Cardiac muscle cell (in vitro differentiated cells and primary cell): Measurements from ENCODE around the gene POLR3C. TPM values are rescaled to one million over a fixed set of nuclear protein-coding genes. Genes with fewer than 3 reads are reported as not detected.
"Not testable (repeated sequence)": the region's sequence is repeated elsewhere in the genome, so short reads cannot be mapped to it uniquely, and the experiment has no call there.

ENCODE experiments used
- DNase-seq, 2 donors: peaks; one replicate each; pipeline versions ENCODE4 v3.0.0 to v3.0.0-alpha.2; 2010 to 2017; ENCODE audit warnings: low read depth in 1 of 2, low spot score in 1 of 2
- H3K27ac ChIP-seq: fragments of 200-600 bp; sonication (generic); 2 replicates; pipeline ENCODE4 v1.5.1; 2016
- H3K27me3 ChIP-seq: fragments of 200-600 bp; sonication (generic); 2 replicates; pipeline ENCODE4 v1.6.0; 2016; ENCODE audit warnings: control low read depth
- H3K36me3 ChIP-seq: fragments of 200-600 bp; sonication (generic); 2 replicates; pipeline ENCODE4 v1.5.1; 2016; ENCODE audit warnings: control low read depth
- H3K4me1 ChIP-seq: fragments of 200-600 bp; sonication (generic); 2 replicates; pipeline ENCODE4 v1.8.1; 2017; ENCODE audit warnings: low read depth, mild to moderate bottlenecking, mixed run types
- H3K4me3 ChIP-seq: fragments of 200-600 bp; sonication (generic); 2 replicates; pipeline ENCODE4 v1.5.1; 2016; ENCODE audit warnings: mild to moderate bottlenecking
- H3K9me3 ChIP-seq: fragments of 200-600 bp; sonication (generic); 2 replicates; pipeline ENCODE4 v1.5.1; 2017; ENCODE audit warnings: low read depth, mild to moderate bottlenecking, control low read depth
- CTCF ChIP-seq: IDR thresholded peaks from 2 replicates; pipeline ENCODE4 v1.5.1; 2012; ENCODE audit warnings: low read depth, mild to moderate bottlenecking, low read length
- polyA plus RNA-seq: library from polyadenylated mRNA; unstranded; fragments of >200 nt; fragmentation: Nextera tagmentation; extraction: Ambion mirVana; gene quantifications from 2 replicates; pipeline ENCODE4 v1.2.1, GENCODE V29; 2016
- total RNA-seq: library from RNA; depleted of rRNA; stranded (reverse); fragments of >200 nt; gene quantifications from 2 replicates; pipeline ENCODE4 v1.2.3, GENCODE V29; 2016

The POLR3C gene
- total and polyA plus RNA-seq, 2 experiments from 2014 or later = 31.4 to 33.2 TPM

- Histone ChIP-seq H3K4me1 (peaks cover 4% of the 10 kb centered on the region), H3K27ac (no peak overlapping the region), H3K36me3 (peaks cover 58% of the 10 kb centered on the region), H3K4me3 (no peak overlapping the region), H3K27me3 (no peaks in the 10 kb centered on the region), H3K9me3 (no peaks in the 10 kb centered on the region)
- TF ChIP-seq CTCF = no peak
- DNase-seq = no peak
Observed at GRCh38 chr1:145828367-145829026, 4.5 kb downstream of the POLR3C start.

GRCh38 chr1:145830810-145831209 lies 6.8 kb downstream of the POLR3C start:
- H3K27me3 ChIP-seq, H3K9me3 ChIP-seq, H3K27ac ChIP-seq, DNase-seq, H3K4me3 ChIP-seq, H3K4me1 ChIP-seq: not testable (repeated sequence)
- H3K36me3 ChIP-seq = peaks cover 71% of the 10 kb centered on the region

GRCh38 chr1:145837656-145838055 lies 13.7 kb downstream of the POLR3C start:
- Histone ChIP-seq H3K4me1 (no peaks in the 10 kb centered on the region), H3K9me3 (no peaks in the 10 kb centered on the region), H3K4me3 (no peak overlapping the region), H3K27ac (no peak overlapping the region), H3K27me3 (no peaks in the 10 kb centered on the region), H3K36me3 (peaks cover 82% of the 10 kb centered on the region)
- DNase-seq = no peak
- no peak for TF ChIP-seq CTCF

GRCh38 chr1:145843031-145843430 lies 19.0 kb downstream of the POLR3C start:
- no peak for DNase-seq
- no peaks in the 10 kb centered on the region for H3K9me3 ChIP-seq
- peaks cover 3% of the 10 kb centered on the region for H3K4me1 ChIP-seq
- no peak for TF ChIP-seq CTCF
- H3K27me3 ChIP-seq = no peaks in the 10 kb centered on the region
- no peak overlapping the region for H3K27ac ChIP-seq
- H3K36me3 ChIP-seq = peaks cover 43% of the 10 kb centered on the region
- H3K4me3 ChIP-seq = no peak overlapping the region

DNA sequence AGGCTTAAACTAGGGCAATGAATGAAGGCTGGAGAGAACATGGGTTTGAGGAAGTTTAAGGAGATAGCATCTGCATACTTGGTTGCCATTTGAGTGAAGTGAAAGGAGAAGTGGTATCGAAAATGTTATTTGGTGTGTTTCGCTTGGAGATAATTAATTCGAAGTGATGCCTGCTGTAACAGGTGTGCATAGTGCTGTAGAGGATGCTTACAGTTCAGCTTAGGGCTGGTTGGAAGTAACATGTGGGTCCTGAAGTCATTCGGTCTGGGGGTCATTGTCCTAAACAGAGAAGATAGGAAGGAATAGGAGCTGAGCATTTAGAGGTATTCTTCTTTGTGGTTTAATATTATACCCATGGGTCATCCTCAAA lies 21.1 kb downstream of the POLR3C start:
- no peaks in the 10 kb centered on the region for H3K27me3 ChIP-seq
- H3K27ac ChIP-seq = no peak overlapping the region
- H3K36me3 ChIP-seq = peaks cover 34% of the 10 kb centered on the region
- peak overlapping the region; percentile 37 for H3K4me3 ChIP-seq
- no peaks in the 10 kb centered on the region for H3K9me3 ChIP-seq
- peaks cover 3% of the 10 kb centered on the region for H3K4me1 ChIP-seq
- TF ChIP-seq CTCF = no peak
- no peak for DNase-seq

DNA sequence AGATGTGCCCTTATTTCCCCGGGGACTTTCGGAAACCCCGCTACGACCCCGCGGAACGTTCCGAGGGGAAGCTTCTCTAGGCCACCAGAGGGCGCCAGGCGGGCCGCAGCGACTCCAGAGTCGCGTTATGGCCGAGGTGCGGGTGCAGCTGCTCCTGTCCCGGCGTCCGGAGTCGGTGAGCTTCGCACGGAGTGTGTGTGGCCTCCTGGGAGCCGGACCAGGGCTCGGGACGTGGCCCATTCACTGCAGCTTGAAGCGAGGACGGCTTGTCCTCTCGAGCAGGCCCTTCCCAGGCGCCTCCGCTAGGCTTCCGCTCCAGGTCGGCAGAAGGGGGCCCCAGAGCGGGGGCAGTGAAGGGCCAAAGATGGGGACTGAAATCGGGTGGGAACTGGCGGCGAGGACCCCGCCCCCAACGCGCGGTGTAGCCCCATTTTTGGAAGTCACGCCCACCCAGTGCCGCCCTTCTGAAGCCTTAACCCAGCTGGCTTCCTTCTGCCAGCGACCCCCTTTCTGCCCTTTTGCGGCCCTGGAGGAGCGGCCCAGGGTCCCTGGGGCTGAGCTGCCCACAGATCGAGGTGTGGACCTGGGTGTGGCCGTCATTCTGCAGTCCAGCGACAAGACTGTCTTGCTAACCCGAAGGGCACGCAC lies 21.6 kb downstream of the POLR3C start, which contains the start of gene NUDT17:
Gene NUDT17, plus strand, starts transcription at position 117 of the 648 bp plus-strand sequence. Its CDS starts 11 bp downstream, at position 128.
- Histone ChIP-seq H3K27ac (peak within 1 kb of the TSS; percentile 47), H3K4me3 (peak within 1 kb of the TSS; percentile 37), H3K27me3 (no peaks in the 10 kb centered on the region), H3K36me3 (peaks cover 31% of the 10 kb centered on the region), H3K4me1 (peaks cover 3% of the 10 kb centered on the region), H3K9me3 (no peaks in the 10 kb centered on the region)
- DNase-seq = peak; percentile 81 to 92
- peak; percentile 98 for TF ChIP-seq CTCF
